ENCODE measurements around the gene BCL3.

The BCL3 gene

DNA sequence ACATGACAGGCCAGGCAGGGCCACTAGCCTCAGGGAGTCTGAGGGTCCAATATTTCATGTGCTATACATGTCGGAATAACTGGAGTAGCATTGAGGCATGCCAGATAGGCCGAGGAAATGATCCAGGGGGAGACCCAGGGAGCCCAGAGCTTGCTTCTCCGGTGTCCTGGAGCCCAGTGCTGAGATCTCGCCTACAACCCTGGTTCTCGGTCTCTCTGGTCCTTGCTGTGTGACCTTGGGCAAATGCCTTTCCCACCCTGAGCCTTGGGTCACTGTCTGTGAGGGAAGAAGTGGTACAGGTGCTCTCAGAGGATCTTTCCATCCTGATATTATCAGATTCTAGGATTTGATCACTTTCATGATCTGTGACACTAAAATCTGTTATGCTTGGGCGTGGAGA is 40.5 kb downstream of the BCL3 start:
- no peak for DNase-seq (ENCODE audit: low read depth in 2 of 2)

DNA sequence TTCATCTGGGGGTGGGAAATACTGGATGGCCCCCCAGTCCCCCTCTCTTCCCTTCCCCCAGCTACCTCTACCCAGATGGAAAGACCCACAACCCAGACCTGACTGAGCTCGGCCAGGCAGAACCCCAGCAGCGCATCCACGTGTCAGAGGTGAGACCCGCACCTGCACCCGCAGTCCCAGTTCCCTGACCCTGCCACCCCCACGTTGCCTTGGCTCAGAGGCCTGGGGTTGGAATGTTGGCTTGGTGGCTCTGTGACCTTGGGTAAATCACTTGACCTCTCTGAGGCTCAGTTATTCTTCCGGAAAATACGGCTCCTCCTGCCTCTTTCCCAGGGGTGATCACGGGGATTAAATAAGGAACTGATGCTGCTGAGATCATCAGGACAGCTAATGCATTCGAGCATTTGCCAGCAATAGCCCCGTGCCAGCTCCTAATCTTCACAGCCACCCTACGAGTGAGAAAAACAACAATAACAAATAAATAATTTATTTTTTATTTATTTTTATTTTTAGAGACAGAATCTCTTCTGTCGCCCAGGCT is 41.5 kb downstream of the BCL3 start:
- DNase-seq (ENCODE audit: low read depth in 2 of 2), result no peak

DNA sequence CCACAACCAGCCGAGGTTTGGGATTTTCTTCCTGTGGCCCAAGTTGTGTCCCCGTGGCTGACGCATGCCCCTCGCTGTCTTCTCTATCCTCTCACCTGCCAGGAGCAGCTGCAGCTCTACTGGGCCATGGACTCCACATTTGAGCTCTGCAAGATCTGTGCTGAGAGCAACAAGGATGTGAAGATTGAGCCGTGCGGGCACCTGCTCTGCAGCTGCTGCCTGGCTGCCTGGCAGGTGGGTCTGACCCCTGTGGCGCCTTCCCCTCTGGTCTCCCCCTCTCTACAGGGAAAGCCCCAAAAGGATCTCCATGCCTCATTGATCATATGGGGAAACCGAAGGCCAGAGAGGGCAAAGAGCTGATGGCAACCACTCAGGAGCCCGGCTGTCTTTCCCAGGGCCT is 43.8 kb downstream of the BCL3 start:
- no peak for DNase-seq (ENCODE audit: low read depth in 2 of 2)

DNA sequence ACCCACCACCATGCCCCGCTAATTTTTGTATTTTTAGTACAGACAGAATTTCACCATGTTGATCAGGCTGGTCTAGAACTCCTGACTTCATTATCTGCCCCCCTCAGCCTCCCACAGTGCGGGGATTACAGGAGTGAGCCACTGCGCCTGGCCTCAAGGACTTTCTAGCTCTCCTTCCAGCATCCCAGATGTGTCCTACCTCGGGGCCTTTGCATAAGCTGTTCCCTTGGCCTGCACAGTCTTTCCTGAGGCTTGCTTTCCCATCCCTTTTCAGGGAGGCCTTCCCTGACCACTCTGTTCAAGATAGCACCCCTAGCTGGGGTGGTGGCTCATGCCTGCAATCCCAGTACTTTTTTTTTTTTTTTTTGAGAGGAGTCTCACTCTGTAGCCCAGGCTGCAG is 46.1 kb downstream of the BCL3 start:
- no peak for DNase-seq (ENCODE audit: low read depth in 2 of 2)

DNA sequence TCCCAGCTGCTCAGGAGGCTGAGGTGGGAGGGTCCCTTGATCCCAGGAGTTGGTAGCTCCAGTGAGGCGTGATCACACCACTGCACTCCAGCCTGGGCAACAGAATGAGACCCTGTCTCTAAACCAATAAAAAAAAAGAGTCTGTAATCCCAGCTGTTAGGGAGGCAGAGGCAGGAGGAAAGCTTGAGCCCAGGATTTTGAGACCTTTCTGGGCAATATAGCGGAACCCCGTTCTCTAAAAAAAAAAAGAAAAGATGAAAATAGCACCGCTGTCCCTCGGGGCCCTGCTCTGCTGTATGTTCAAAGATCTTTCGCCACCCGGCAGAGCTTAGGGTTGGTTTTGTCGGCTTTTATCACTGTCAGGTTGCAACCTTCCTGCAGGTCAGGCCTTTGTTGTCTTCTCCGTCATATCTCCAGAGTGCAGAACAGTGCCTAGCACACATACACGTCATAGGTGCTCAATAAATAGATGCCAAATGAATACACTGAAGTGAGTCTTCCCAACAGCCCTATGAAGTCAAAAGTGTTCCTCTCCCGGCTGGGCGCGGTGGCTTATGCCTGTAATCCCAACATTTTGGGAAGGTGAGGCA is 47.0 kb downstream of the BCL3 start:
- no peak for DNase-seq (ENCODE audit: low read depth in 2 of 2)

DNA sequence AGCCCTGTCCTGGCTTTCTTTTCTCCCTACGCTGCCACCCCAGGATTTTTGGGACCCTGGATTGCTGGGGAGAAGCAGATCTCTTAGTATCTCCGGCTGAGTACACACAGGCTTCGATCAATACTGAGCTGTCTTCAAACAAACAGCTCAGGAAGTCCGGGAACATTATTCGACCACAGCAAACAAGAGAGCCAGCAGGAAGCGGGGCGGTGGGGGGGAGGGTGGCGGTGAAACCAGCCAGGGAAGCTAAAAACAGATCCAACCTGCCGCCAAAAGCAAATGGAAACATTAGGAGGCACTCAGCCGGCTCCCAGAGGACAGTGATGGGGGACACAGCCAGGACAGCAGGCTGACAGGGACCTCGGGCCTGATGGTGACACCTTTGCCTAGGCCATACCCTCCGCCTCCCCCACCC is 48.2 kb downstream of the BCL3 start:
- no peak for DNase-seq (ENCODE audit: low read depth in 2 of 2)

DNA sequence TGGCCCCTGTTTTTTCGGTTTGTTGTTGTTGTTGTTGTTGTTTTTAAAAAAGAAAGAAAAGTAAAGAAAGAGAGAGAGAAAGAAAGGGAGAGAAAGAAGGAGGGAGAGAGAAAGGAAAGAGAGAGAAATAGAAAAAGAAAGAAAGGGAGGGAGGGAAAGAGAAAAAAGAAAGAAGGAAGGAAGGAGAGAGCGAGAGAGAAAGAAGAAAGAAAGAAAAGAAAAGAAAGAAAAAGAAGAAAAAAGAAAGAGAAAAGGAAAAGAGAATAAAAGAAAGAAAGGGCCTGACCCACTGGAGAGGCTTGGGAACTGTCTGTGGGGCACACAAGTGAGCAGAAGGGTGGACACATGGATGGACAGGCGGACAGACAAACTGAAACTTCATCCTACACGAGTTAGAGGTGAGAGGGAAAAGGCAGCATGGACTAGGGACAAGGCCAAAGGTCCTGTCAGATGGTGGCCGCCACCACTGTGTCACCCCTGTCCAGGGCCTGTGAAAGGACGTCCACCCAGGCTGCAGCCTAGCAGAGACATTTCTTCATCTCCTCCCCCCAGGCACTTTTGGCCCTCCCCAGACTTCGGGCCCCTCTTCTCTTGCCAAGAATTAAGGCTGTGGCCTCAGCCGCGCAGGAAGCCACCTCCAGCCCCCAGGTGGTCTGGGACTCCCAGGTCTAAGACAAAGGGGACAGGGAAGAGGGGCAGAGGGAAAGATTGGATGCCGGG is 51.3 kb downstream of the BCL3 start:
- no peak for DNase-seq (ENCODE audit: low read depth in 2 of 2)

DNA sequence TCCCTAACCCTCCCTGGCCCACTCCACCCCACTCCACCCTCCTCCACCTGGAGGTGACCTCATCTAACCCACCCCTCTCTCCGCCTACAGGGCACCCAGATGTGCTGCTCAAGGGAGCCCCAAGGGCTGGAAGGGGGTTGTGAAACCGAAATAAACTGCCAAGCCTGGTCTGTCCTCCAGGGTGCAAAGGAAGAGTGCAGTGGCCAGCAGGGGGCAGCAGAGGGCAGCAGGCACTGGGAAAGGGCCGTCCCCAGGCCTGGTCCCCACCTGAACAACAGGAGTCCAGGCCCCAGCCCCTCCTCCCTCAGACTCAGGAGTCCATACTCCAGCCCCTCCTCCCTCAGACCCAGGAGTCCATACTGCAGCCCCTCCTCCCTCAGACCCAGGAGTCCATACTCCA is 52.0 kb downstream of the BCL3 start:
- DNase-seq (ENCODE audit: low read depth in 2 of 2), result peak; percentile 78 to 82

DNA sequence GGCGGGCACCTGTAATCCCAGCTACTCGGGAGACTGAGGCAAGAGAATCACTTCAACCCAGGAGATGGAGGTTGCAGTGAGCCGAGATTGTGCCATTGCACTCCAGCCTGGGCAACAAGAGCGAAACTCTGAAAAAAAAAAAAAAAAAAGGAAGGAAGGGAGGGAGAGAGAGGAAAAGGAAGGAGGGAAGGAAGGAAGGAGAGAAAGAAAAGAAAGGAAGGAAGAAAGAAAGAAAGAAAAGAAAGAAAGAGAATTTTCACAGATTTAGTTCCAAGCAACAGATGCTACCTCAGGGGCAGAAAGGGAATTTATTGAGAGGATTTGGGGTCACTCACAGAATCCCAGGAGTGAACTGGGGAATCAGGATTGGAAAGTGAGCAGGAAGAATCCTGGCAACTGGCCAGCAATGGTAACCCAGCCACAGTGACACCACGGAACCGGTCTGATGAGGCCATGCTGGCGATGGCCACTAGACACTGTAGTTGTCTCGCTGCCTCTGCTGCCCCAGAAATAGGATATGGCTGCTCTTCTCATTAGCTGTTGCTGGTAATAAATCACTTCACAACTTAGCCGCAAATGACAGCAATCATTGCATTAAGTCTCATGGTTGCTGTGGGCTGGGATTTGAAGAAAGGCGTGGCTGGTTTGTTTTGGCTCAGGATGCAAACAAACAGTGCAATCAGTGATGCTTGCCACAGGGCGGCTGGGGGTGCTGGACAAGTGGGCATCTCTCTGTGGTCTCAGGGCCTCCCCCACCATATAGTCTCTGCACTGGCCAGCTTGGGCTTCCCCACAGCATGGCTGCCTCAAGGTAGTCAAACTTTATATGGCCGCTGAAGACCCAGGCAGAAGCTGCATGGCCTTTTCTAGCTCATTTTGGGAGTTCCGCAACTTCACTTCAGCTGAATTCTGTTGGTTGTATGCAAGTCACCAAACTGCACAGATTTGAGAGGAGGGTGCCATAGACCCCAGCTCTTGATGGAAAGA is 55.2 kb downstream of the BCL3 start:
- DNase-seq (ENCODE audit: low read depth in 2 of 2), result no peak

DNA sequence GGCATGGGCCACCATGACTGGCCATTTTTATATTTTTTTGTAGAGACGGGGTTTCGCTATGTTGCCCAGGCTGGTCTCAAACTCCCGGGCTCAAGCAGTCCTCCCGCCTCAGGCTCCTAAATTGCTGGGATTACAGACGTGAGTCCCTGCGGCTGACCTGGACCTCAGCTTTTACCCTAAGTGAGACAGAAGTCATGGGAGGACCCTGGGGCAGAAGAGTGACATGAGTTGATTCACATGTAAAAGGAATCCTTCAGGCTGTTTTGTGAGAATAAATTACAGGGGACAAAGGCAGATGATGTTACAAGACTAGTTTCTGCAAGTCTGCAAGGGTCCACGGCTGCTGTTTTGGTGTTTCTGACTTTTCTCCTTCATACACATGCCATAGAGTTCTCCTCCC is 57.8 kb downstream of the BCL3 start:
- DNase-seq (ENCODE audit: low read depth in 2 of 2), result no peak

DNA sequence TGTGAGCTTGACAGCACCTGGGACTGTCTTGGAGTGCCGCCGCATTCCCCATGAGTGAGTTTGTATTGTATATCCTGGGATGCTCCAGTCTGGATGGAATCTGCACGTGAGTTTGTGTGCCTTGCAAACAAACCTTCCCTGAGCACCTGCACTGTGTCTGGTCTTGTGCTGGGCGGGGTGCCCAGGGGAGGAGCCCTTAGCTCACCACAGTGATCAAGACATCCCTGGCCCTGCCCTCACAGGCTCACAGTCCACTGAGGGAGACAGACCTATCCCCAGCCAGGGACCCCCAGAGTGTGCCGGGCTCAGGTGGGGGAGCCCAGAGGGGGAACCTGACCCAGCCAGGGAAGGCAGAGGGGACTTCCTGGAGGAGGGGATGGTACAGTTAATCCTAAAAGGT is 58.7 kb downstream of the BCL3 start:
- DNase-seq (ENCODE audit: low read depth in 2 of 2), result no peak

DNA sequence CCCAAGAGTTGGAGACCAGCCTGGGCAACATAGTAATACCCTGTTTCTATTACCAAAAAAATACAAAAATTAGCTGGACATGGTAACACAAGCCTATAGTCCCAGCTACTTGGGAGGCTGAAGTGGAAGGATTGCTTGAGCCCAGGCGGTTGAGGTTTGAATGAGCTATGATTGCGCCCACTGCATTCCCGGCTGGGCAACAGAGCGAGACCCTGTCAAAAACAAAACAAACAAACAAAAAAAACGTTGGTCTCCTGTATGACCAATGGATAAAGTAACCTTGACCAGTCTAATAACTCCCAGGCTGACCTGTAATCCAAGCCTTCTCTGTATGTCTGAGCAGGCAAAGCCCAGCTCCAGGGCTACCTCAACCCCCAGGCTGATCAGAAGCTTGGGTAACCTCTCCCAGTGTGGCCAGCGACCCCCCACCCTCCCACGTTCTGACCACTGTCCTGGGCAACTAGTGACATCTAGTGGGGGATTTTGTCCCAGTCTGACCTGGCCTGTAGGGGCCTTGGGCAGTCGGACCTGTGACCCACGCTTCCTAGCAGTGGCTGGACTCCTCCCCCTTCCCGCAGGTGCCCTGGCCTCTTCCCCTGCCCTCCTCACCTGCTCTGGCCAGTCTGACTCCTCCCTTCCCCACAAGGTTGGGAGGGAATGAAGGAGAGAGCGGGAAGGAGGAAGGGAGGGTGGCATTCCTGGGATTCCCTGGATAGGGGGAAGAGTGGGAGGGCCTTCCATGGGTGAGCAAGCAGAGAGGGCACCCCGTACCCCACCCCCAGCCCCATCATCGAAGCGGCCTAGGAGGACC is 59.3 kb downstream of the BCL3 start:
- no peak for DNase-seq (ENCODE audit: low read depth in 2 of 2)

DNA sequence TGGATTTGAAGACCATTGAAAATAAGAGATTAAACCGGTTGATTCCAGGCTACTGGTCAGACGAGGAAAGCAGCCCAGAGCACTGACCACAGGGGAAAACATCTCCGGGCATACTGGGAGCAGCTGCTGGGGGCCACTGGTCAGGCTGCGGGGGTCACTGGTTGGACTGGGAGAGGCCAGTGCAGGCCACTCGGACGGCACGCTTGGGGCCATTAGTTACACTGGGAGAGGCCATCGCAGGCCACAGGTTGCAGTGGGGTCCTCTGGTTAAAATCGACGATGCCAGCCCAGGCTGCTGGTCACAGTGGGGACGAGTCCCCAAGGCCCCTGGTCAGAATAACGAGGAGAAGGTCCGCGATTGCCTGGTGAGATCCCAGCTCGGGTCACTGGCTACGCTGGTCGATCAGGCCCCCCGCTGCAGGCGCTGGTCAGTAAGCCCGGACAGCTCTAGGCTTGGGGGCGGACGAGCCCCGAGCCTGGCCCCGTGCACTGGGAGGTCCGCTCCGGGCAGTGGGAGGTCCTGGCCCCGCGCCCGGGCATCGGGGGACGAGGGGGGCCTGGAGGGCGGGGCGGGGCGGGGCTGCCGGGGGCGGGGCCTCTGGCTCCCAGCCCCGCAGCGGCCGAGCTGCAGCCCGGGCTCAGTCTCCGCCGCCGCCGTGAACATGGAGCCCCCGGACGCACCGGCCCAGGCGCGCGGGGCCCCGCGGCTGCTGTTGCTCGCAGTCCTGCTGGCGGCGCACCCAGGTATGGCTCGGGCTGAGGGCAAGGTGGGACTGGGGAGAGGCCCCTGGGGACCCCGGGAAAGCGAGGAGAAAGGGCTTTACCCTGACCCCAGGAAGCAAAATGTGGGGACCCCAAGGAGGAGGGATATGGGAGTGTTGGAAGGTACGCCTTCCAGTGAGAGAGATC is 60.2 kb downstream of the BCL3 start, which contains the start of gene BCAM:
BCAM (plus strand) TSS at position 641 of the 909 bp plus-strand sequence; CDS start at position 663, 22 bp downstream.
- no peak for DNase-seq (ENCODE audit: low read depth in 2 of 2)
